ENCODE data around the gene CRTC1. TPM values are rescaled to one million over a fixed set of nuclear protein-coding genes. Genes with fewer than 3 reads are reported as not detected.
A peak's percentile ranks its signal among the peaks of the same experiment; 100 is the strongest.

Gene CRTC1
- total and polyA plus RNA-seq, 2 of the 13 experiments (the other 11 are each of a cell fraction or from before 2014, with no cell fraction given) = 2.0 to 2.7 TPM

DNA sequence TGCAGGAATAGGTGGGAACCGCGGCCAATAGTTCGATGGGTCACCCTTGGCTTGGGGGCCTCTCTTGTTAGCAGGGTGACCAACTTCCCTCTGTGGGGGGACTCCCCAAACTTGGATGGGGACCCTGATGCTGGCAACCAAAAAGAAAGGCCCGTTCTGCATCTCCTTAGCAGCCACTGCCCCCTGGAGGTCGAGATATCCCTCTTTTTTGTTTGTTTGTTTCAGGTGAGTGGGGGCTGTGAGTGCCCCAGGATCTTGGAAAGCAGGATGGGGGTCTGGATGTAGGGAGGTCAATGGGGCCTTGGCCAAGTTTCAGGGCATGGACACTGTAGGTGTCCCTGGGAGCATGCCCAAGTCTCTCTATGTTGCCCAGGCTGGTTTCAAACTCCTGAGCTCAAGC is 7.7 kb upstream of the CRTC1 start (continued):
- TF ChIP-seq, protein P1, sequence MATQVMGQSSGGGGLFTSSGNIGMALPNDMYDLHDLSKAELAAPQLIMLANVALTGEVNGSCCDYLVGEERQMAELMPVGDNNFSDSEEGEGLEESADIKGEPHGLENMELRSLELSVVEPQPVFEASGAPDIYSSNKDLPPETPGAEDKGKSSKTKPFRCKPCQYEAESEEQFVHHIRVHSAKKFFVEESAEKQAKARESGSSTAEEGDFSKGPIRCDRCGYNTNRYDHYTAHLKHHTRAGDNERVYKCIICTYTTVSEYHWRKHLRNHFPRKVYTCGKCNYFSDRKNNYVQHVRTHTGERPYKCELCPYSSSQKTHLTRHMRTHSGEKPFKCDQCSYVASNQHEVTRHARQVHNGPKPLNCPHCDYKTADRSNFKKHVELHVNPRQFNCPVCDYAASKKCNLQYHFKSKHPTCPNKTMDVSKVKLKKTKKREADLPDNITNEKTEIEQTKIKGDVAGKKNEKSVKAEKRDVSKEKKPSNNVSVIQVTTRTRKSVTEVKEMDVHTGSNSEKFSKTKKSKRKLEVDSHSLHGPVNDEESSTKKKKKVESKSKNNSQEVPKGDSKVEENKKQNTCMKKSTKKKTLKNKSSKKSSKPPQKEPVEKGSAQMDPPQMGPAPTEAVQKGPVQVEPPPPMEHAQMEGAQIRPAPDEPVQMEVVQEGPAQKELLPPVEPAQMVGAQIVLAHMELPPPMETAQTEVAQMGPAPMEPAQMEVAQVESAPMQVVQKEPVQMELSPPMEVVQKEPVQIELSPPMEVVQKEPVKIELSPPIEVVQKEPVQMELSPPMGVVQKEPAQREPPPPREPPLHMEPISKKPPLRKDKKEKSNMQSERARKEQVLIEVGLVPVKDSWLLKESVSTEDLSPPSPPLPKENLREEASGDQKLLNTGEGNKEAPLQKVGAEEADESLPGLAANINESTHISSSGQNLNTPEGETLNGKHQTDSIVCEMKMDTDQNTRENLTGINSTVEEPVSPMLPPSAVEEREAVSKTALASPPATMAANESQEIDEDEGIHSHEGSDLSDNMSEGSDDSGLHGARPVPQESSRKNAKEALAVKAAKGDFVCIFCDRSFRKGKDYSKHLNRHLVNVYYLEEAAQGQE (IDR thresholded peaks at IDR 0.05; ENCODE audit: borderline replicate concordance in 1 of 2, low read depth in 1 of 2, low read length in 2 of 2) = no peak
- 0 out of 2 replicates have a peak, but pooled peaks have one; percentile 49 for TF ChIP-seq ZNF572 (CRISPR knock-in tag; IDR thresholded peaks at IDR 0.05)
- TF ChIP-seq GLI4 (CRISPR knock-in tag; IDR thresholded peaks at IDR 0.05; ENCODE audit: borderline replicate concordance) = no peak
- TF ChIP-seq, protein P2, sequence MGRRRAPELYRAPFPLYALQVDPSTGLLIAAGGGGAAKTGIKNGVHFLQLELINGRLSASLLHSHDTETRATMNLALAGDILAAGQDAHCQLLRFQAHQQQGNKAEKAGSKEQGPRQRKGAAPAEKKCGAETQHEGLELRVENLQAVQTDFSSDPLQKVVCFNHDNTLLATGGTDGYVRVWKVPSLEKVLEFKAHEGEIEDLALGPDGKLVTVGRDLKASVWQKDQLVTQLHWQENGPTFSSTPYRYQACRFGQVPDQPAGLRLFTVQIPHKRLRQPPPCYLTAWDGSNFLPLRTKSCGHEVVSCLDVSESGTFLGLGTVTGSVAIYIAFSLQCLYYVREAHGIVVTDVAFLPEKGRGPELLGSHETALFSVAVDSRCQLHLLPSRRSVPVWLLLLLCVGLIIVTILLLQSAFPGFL (CRISPR knock-in tag; IDR thresholded peaks at IDR 0.05) = no peak
- TF ChIP-seq MTF1 (CRISPR knock-in tag; IDR thresholded peaks at IDR 0.05) = no peak

DNA sequence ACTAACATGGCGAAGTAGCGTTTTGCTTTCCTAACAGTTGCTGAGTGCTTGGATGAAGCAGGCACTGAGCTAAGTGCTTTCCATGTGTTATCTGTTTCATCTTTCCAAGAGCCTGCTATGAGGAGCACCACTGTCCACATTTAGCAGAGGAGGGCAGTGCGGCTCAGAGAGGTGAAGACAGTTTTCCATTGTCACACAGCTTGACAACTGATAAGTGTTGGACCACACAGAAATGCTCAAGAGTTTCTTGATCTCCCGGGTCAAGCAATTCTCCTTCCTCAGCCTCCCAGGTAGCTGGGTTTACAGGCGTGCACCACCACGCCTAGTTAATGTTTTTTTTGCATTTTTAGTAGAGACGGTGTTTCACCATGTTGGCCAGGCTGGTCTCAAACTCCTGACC is 6.8 kb upstream of the CRTC1 start:
- CTCF ChIA-PET (ENCODE audit: low intra/inter-chr PET ratio, low total read pairs) = no interaction called here
- no peak for DNase-seq (ENCODE audit: low spot score)
- BruUV-seq (replicated peaks) = no TSS peak
- Histone ChIP-seq H2AFZ (ENCODE audit: low read length) (no peak overlapping the region), H3K27me3 (ENCODE audit: control insufficient read depth in 1 of 2, insufficient read depth in 2 of 2, low read length in 2 of 2) (no peaks in the 10 kb centered on the region; a peak in 1 of 5 replicates), H3K4me1 (ENCODE audit: insufficient read depth, low read length) (peaks cover 48% of the 10 kb centered on the region), H3K4me3 (replicated peaks in 1 of 3; ENCODE audit: insufficient read depth in 1 of 3, low read depth in 2 of 3, low read length in 3 of 3) (peak overlapping the region in 1 of 3 experiments; percentile 60; a peak in 2 of 6 replicates), H3K36me3 (replicated peaks in 1 of 2; ENCODE audit: control insufficient read depth in 1 of 2, insufficient read depth in 2 of 2, low read length in 2 of 2) (no peaks in the 10 kb centered on the region), H3K27ac (ENCODE audit: extremely low read length, insufficient read depth, low read length) (no peak overlapping the region), H3K4me2 (ENCODE audit: low read depth, low read length) (peak overlapping the region; percentile 76), H3K9ac (ENCODE audit: insufficient read depth, low read depth, low read length) (no peak overlapping the region), H4K20me1 (ENCODE audit: insufficient read depth, low read length) (no peaks in the 10 kb centered on the region), H3K79me2 (ENCODE audit: insufficient read depth, low read length) (no peaks in the 10 kb centered on the region), H3K9me3 (ENCODE audit: low read length) (no peaks in the 10 kb centered on the region)
- no peak for FAIRE-seq
- WGBS (ENCODE audit: low lambda C conversion rate) = 76% methylated on average over 6 of the region's 7 CpGs
- TF ChIP-seq, protein P3, sequence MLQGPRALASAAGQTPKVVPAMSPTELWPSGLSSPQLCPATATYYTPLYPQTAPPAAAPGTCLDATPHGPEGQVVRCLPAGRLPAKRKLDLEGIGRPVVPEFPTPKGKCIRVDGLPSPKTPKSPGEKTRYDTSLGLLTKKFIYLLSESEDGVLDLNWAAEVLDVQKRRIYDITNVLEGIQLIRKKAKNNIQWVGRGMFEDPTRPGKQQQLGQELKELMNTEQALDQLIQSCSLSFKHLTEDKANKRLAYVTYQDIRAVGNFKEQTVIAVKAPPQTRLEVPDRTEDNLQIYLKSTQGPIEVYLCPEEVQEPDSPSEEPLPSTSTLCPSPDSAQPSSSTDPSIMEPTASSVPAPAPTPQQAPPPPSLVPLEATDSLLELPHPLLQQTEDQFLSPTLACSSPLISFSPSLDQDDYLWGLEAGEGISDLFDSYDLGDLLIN (CRISPR knock-in tag; IDR thresholded peaks at IDR 0.05; ENCODE audit: borderline replicate concordance) = no peak
- TF ChIP-seq ZMYM3 (CRISPR knock-in tag; IDR thresholded peaks at IDR 0.05) (peak; percentile 62; the same call in 1 of the 2 replicates), ZNF572 (CRISPR knock-in tag; IDR thresholded peaks at IDR 0.05) (no peak), RCOR2 (CRISPR knock-in tag; IDR thresholded peaks at IDR 0.05) (0 out of 2 replicates have a peak, but pooled peaks have one; percentile 25), RBM39 (IDR thresholded peaks at IDR 0.05; ENCODE audit: low read depth, low read length, poor library complexity, severe bottlenecking) (no peak), ZNF768 (CRISPR knock-in tag; IDR thresholded peaks at IDR 0.05) (peak; percentile 95), KDM1A (CRISPR knock-in tag; IDR thresholded peaks at IDR 0.05) (0 out of 2 replicates have a peak, but pooled peaks have one; percentile 35), ZNF460 (CRISPR knock-in tag; IDR thresholded peaks at IDR 0.05; ENCODE audit: borderline replicate concordance) (peak; percentile 72)
- TF ChIP-seq, protein P4, sequence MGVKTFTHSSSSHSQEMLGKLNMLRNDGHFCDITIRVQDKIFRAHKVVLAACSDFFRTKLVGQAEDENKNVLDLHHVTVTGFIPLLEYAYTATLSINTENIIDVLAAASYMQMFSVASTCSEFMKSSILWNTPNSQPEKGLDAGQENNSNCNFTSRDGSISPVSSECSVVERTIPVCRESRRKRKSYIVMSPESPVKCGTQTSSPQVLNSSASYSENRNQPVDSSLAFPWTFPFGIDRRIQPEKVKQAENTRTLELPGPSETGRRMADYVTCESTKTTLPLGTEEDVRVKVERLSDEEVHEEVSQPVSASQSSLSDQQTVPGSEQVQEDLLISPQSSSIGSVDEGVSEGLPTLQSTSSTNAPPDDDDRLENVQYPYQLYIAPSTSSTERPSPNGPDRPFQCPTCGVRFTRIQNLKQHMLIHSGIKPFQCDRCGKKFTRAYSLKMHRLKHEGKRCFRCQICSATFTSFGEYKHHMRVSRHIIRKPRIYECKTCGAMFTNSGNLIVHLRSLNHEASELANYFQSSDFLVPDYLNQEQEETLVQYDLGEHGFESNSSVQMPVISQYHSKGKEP (CRISPR knock-in tag; IDR thresholded peaks at IDR 0.05) = no peak
- intact Hi-C loops (cut with micrococcal nuclease; ENCODE audit: unreplicated experiment) = loop anchor here (5.0 kb wide), 1 partner anchor 209 kb away; no protein-coding TSS in a partner anchor
- in situ Hi-C loops (cut with HindIII; ENCODE audit: extremely low pct_ligation_motif_present, low pct_unique_long_range_greater_than_20kb) = loop anchor here (5.0 to 10.0 kb wide), 2 partner anchors 84 to 202 kb away; no protein-coding TSS in a partner anchor
- no peak for ATAC-seq
- POLR2A ChIA-PET = interaction anchor here (1.2 kb wide), 1 partner anchor 88 kb away, joined by 4 read pairs; no protein-coding TSS in a partner anchor

All from HepG2 (cell line).